Thoracic aorta (tissue), 2 donors: ENCODE measurements around the gene CERKL. TPM values are rescaled to one million over a fixed set of nuclear protein-coding genes. Genes with fewer than 3 reads are reported as not detected.

Source experiments
- ATAC-seq: fragments of 150-250 bp; one replicate; pipeline ENCODE4 v1.8.0; 2017; ENCODE audit warnings: low read depth; ENCODE audit not compliant: insufficient number of reproducible peaks, low FRiP score
- DNase-seq: peaks from one replicate; pipeline ENCODE4 v3.0.0-alpha.2; 2020; ENCODE audit warnings: low spot score
- H3K27ac ChIP-seq, 2 donors: fragments of 200-600 bp; sonication (generic); 1 replicate in 1 of 2; 2 replicates in 1 of 2; pipeline ENCODE4 v1.5.1; 2016; ENCODE audit warnings: mild to moderate bottlenecking in 2 of 2, moderate library complexity in 2 of 2
- H3K27me3 ChIP-seq: fragments of 200-600 bp; sonication (generic); replicated peaks from 2 replicates; pipeline ENCODE4 v1.6.0; 2016; ENCODE audit warnings: mild to moderate bottlenecking; ENCODE audit not compliant: insufficient read depth
- H3K36me3 ChIP-seq: fragments of 200-600 bp; sonication (generic); one replicate; pipeline ENCODE4 v1.5.1; 2016
- H3K4me1 ChIP-seq, 2 donors: fragments of 200-600 bp; sonication (generic); 1 replicate in 1 of 2; 2 replicates in 1 of 2; pipeline versions ENCODE4 v1.5.1 to v1.6.0; 2016; ENCODE audit warnings: low read depth in 2 of 2, mild to moderate bottlenecking in 1 of 2; ENCODE audit not compliant: control insufficient read depth in 1 of 2
- H3K4me3 ChIP-seq: fragments of 200-600 bp; sonication (generic); 2 replicates; pipeline ENCODE4 v1.5.1; 2016; ENCODE audit warnings: mild to moderate bottlenecking
- H3K9me3 ChIP-seq: fragments of 200-600 bp; sonication (generic); 2 replicates; pipeline ENCODE4 v1.5.1; 2016
- total RNA-seq, 2 donors: library from RNA; depleted of rRNA; stranded (reverse); fragments of >200 nt; gene quantifications; one replicate each; pipeline versions ENCODE4 v1.1.0 to v1.2.3, GENCODE V29; 2016
- TF ChIP-seq, protein P1 (sequence below): fragments of 200-600 bp; sonication (generic); IDR thresholded peaks from one replicate; pipeline ENCODE4 v1.5.1; 2019; ENCODE audit warnings: antibody characterized with exemption

CERKL gene
- total RNA-seq, 2 donors from 2014 or later, result not detected

DNA sequence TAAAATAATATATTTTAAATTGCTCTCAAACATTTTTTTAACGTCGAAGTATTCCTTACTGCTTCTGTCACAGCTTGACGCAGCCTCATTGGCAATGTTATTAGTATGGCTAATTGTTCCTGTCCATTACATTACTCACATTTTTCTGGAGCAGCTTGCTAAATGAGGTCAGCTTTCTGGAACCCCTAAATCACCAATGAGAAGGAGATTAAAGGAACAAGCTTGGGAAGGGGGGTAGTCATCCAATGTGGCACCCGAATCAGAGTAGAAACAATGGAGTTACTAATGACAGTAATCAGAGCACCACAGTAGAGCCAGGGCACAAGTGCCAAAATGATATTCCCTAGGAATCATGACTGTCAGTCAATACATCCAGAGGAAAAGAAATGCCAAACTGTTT is 18.3 kb upstream of the CERKL start:
- Histone ChIP-seq H3K9me3 (no peaks in the 10 kb centered on the region), H3K4me1 (no peaks in the 10 kb centered on the region), H3K27ac (no peak overlapping the region), H3K27me3 (peaks cover 6% of the 10 kb centered on the region), H3K4me3 (no peak overlapping the region), H3K36me3 (no peaks in the 10 kb centered on the region)
- DNase-seq (no peak), ATAC-seq (no peak)
- TF ChIP-seq, protein P1, sequence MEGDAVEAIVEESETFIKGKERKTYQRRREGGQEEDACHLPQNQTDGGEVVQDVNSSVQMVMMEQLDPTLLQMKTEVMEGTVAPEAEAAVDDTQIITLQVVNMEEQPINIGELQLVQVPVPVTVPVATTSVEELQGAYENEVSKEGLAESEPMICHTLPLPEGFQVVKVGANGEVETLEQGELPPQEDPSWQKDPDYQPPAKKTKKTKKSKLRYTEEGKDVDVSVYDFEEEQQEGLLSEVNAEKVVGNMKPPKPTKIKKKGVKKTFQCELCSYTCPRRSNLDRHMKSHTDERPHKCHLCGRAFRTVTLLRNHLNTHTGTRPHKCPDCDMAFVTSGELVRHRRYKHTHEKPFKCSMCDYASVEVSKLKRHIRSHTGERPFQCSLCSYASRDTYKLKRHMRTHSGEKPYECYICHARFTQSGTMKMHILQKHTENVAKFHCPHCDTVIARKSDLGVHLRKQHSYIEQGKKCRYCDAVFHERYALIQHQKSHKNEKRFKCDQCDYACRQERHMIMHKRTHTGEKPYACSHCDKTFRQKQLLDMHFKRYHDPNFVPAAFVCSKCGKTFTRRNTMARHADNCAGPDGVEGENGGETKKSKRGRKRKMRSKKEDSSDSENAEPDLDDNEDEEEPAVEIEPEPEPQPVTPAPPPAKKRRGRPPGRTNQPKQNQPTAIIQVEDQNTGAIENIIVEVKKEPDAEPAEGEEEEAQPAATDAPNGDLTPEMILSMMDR, result no peak

- no peak for ATAC-seq
- TF ChIP-seq, protein P1, result no peak
These were observed 17.6 kb upstream of the CERKL start for GRCh38 chr2:181674461-181674860.

DNA sequence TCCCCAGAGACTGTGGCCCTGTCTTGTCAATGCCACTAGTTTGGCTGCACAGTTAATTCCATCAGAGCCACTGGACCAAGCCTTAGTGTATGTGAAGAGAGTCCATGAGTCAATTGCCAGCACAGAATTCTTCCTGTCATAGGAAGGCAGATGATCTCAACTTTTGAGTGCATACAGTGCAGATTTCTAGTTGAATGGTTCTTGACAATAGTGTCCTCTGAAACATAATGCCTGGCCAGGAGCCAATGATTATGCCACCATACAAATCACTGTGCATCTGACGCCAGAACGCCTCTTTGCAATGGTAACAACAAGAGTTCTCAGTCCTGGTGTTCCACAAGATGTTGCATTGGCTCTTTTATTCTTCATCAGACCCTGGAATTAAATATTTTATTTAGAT is 16.3 kb upstream of the CERKL start:
- no peak for ATAC-seq
- no peaks in the 10 kb centered on the region for H3K9me3 ChIP-seq
- TF ChIP-seq, protein P1, result no peak
- DNase-seq, result no peak
- peaks cover 6% of the 10 kb centered on the region for H3K27me3 ChIP-seq
- no peak overlapping the region for H3K4me3 ChIP-seq
- H3K4me1 ChIP-seq, result no peaks in the 10 kb centered on the region
- no peaks in the 10 kb centered on the region for H3K36me3 ChIP-seq
- H3K27ac ChIP-seq, result no peak overlapping the region

More at GRCh38 chr2:181674461-181674860, 17.6 kb upstream of the CERKL start:
- no peak overlapping the region for H3K4me3 ChIP-seq
- DNase-seq, result no peak
- H3K27me3 ChIP-seq, result peaks cover 6% of the 10 kb centered on the region
- H3K9me3 ChIP-seq, result no peaks in the 10 kb centered on the region
- no peak overlapping the region for H3K27ac ChIP-seq
- no peaks in the 10 kb centered on the region for H3K36me3 ChIP-seq
- H3K4me1 ChIP-seq, result no peaks in the 10 kb centered on the region

DNA sequence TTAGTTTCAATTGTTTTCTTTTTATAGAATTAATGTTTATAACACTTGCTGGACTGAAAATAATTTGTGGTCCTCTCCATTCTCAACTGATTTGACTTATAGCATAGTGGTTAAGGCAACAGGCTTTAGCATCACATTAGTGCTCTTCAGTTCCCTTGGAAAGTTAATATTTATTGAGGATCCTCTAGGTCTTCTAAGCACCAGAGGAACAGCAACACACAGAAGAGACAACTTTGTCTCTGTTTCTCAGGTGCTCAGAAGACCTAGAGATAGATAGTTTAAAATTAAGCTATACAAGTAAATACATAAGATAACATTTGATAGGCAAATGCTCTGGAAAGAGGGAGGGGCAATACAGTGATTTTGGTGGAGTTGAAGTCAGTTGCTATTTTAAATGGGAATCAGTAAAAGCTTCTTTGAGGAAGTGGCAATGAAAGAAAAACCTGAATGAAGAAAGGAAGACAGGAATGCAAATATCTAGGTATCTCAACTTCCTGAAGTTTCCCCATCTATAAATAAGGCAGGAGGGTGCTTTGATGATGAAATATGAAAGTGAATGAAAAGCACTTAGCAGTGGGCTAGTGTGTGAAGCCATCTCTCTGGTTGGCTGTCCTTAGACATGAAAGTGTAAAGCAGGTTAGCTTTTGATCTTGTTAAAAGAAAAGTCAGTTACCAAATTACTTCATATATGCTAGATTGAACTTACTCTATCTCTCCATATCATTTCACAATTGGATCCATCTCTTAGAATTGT is 15.5 kb upstream of the CERKL start:
- Histone ChIP-seq H3K36me3 (no peaks in the 10 kb centered on the region), H3K4me1 (no peaks in the 10 kb centered on the region), H3K9me3 (no peaks in the 10 kb centered on the region), H3K4me3 (no peak overlapping the region), H3K27ac (no peak overlapping the region), H3K27me3 (no peaks in the 10 kb centered on the region)
- TF ChIP-seq, protein P1, result no peak
- ATAC-seq, result no peak
- no peak for DNase-seq

GRCh38 chr2:181670632-181671031 is 13.7 kb upstream of the CERKL start:
- no peaks in the 10 kb centered on the region for H3K27me3 ChIP-seq
- H3K36me3 ChIP-seq, result no peaks in the 10 kb centered on the region
- ATAC-seq (no peak), DNase-seq (no peak)
- TF ChIP-seq, protein P1, result no peak
- H3K27ac ChIP-seq, result no peak overlapping the region
- no peak overlapping the region for H3K4me3 ChIP-seq
- H3K4me1 ChIP-seq, result no peaks in the 10 kb centered on the region
- peaks cover 2% of the 10 kb centered on the region for H3K9me3 ChIP-seq
